ENCODE measurements around the gene CRY2.

The CRY2 gene

DNA sequence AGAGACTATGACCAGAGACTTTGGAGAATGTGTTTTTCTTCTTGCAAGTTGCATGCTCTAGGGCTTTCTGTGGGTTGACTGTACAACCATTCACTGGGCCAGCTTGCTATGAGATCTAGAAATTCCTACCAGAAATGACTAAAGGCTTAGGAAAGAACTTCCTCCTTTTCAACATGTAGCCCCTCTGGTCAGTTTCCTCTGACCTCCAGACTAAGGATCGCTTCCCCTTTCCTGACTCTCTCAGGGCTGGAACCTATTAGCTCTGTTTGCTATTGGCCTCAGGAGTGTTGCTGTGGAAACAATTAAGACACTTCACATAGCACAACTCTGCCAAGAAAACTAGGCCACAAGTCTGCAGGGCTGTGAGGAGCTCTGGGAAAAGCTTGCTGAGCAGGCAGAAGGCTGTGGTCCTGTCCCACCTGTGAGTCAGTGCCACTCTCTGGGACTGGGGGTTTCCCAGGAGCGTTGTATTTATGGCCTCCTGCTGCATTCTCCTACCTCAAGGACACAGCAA lies 10.7 kb downstream of the CRY2 start:
- DNase-seq (ENCODE audit: low read depth in 2 of 2): peak; percentile 73 to 95
- TF ChIP-seq, protein P1, sequence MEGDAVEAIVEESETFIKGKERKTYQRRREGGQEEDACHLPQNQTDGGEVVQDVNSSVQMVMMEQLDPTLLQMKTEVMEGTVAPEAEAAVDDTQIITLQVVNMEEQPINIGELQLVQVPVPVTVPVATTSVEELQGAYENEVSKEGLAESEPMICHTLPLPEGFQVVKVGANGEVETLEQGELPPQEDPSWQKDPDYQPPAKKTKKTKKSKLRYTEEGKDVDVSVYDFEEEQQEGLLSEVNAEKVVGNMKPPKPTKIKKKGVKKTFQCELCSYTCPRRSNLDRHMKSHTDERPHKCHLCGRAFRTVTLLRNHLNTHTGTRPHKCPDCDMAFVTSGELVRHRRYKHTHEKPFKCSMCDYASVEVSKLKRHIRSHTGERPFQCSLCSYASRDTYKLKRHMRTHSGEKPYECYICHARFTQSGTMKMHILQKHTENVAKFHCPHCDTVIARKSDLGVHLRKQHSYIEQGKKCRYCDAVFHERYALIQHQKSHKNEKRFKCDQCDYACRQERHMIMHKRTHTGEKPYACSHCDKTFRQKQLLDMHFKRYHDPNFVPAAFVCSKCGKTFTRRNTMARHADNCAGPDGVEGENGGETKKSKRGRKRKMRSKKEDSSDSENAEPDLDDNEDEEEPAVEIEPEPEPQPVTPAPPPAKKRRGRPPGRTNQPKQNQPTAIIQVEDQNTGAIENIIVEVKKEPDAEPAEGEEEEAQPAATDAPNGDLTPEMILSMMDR (IDR thresholded peaks at IDR 0.05; ENCODE audit: low read depth, low read length): no peak
- H3K4me3 ChIP-seq (replicated peaks in 1 of 2; ENCODE audit: low read depth in 2 of 2, low read length in 2 of 2): no peak overlapping the region

DNA sequence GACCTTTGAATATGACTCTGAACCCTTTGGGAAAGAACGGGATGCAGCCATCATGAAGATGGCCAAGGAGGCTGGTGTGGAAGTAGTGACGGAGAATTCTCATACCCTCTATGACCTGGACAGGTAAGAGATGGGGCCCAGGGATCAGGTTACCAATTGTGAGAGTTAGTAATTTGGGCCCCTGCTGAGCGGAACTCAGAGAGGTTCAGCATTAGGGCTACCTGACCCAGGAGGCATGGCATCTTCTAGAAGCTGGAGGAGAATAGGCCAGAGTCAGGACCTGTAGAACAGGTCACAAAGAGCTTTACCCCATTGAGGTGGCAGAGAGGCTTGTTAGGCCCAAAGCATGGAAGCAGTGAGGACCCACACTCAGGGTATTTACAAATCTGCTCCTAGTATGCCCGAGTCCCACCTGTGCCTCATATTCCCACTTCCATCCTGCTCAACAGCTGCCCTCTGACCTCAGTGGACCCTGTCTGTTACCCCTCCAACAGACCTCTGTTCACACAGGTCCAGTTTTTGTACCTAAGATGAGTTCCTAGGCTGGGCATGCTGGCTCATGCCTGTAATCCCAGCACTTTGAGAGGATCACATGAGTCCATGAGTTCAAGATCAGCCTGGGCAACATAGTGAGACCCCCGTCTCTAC lies 11.6 kb downstream of the CRY2 start:
- H3K4me3 ChIP-seq (replicated peaks in 1 of 2; ENCODE audit: low read depth in 2 of 2, low read length in 2 of 2): no peak overlapping the region
- TF ChIP-seq, protein P1 (IDR thresholded peaks at IDR 0.05; ENCODE audit: low read depth, low read length): no peak

DNA sequence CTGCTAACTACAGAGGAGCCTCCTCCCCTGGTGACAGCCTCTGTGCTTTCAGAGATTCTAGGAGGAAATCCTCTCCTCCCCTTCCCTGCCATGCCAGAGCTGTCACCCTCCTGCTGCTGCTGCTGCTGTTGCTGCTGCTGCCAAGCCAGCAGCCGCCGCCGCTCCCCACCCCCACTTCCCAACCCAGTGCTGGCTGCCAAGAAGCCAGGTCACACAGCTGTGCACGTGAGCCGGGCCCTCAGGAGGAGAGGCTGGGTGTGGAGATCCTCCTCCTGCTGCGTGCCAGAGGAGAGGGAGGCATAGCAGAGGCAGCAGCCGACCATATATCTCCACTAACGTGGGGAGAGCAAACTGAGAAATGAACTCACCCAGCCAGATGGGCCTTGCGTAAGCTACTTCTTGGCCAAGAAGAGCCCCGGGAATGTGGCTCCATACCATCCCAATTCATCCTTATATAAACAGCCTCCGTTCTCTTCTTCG lies 12.4 kb downstream of the CRY2 start:
- TF ChIP-seq, protein P1 (IDR thresholded peaks at IDR 0.05; ENCODE audit: low read depth, low read length): no peak
- peak; percentile 95 to 99 for DNase-seq (ENCODE audit: low read depth in 2 of 2)
- no peak overlapping the region for H3K4me3 ChIP-seq (replicated peaks in 1 of 2; ENCODE audit: low read depth in 2 of 2, low read length in 2 of 2)

More for the DNA sequence above, 11.6 kb downstream of the CRY2 start:
- DNase-seq (ENCODE audit: low read depth in 2 of 2): no peak

DNA sequence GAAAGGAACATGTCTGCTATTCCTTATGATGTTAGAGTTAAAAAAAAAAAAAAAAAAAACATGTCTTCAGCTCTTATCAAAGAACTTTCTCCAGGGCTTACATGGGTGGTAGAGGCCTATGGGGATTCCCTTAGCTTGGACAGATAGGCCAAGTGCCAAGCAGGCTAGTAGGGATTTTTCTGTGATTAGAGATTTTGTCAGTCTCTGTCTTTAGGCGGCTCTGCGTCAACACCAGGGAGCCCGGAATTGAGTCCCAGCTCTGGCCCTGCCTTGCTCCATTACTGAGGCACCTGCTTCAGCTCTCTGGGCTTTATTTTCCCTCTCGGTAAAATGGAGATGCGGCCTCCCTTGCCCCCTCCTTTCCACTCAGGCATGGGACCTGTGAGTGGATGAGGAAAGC lies 13.1 kb downstream of the CRY2 start:
- H3K4me3 ChIP-seq (replicated peaks in 1 of 2; ENCODE audit: low read depth in 2 of 2, low read length in 2 of 2): no peak overlapping the region
- TF ChIP-seq, protein P1 (IDR thresholded peaks at IDR 0.05; ENCODE audit: low read depth, low read length): no peak
- no peak for DNase-seq (ENCODE audit: low read depth in 2 of 2)

DNA sequence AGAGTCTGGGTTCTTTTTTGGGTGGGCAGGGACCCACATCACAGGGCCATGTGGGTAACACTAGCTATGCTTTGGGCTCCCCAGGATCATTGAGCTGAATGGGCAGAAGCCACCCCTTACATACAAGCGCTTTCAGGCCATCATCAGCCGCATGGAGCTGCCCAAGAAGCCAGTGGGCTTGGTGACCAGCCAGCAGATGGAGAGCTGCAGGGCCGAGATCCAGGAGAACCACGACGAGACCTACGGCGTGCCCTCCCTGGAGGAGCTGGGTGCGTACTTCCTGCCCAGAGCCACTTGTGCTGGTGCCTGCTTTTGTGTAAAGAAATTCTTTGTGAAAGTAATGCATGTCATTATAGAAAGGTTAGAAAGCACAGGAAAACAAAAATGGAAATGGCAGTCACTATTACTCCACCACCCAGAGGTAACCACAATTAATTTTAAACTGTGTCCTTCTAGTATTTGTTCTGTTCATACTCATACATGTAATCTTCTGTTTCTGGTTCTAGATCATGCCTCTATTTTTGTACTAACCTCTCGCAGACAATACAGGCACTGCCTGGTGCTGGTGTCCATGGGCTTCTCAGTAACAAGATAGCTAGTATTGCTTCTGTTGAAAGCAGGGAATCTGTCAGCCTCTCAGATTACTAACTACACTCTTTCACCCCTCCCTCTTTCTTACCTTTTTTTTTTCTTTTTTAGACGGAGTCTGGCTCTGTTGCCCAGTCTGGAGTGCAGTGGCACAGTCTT lies 13.7 kb downstream of the CRY2 start:
- no peak overlapping the region for H3K4me3 ChIP-seq (replicated peaks in 1 of 2; ENCODE audit: low read depth in 2 of 2, low read length in 2 of 2)
- no peak for DNase-seq (ENCODE audit: low read depth in 2 of 2)
- TF ChIP-seq, protein P1 (IDR thresholded peaks at IDR 0.05; ENCODE audit: low read depth, low read length): no peak

DNA sequence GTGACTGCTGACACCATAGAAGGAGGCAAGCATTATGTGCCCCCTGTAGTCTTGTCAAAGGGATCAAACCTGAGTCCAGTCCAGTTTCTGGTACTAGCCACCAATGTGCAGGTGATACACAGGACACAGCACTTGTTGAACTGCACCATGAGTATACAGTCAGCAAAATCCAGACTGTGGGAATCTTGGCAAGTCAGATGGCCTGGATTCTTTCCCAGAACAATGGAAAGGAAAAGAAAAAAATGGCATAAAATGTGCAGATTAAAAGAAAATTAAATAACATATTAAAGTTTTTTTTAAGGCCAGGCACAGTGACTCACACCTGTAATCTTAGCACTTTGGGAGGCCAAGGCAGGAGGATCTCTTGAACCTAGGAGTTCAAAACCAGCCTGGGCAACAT lies 16.8 kb downstream of the CRY2 start:
- DNase-seq (ENCODE audit: low read depth in 2 of 2): peak in 1 of 2 donors; percentile 66
- TF ChIP-seq, protein P1 (IDR thresholded peaks at IDR 0.05; ENCODE audit: low read depth, low read length): no peak
- no peak overlapping the region for H3K4me3 ChIP-seq (replicated peaks in 1 of 2; ENCODE audit: low read depth in 2 of 2, low read length in 2 of 2)

Measured in cardiac fibroblast (primary cell).